SK-N-SH (cell line): ENCODE data around the gene IL16. TPM values are rescaled to one million over a fixed set of nuclear protein-coding genes. Genes with fewer than 3 reads are reported as not detected.

Experiments used
- CTCF ChIA-PET: fragments of 300-600, 350-600 bp; formaldehyde crosslinking; extraction: SDS; loops from one replicate; lab custom pipeline; 2021; lab: Yijun Ruan, JAX
- POLR2A ChIA-PET: fragments of 350-600 bp; sonication (Branson Sonifier 250); formaldehyde crosslinking; extraction: SDS; loops from one replicate; lab custom pipeline; 2020; ENCODE audit warnings: antibody characterized with exemption, inconsistent platforms; lab: Yijun Ruan, JAX
- DNase-seq: peaks from one replicate; pipeline ENCODE4 v3.0.0; 2012
- H2AFZ ChIP-seq: fragments of 200-600 bp; sonication (generic); 2 replicates; pipeline ENCODE4 v1.8.1; 2016; ENCODE audit warnings: antibody characterized with exemption, mild to moderate bottlenecking, low read depth
- H3F3A ChIP-seq: fragments of 200-600 bp; sonication (generic); replicated peaks from 2 replicates; pipeline ENCODE3; 2016; ENCODE audit warnings: antibody characterized with exemption, mild to moderate bottlenecking; ENCODE audit not compliant: insufficient read depth
- H3K27ac ChIP-seq, 2 experiments: fragments of 200-500 bp in 1 of 2; fragments of 200-600 bp in 1 of 2; sonication (Bioruptor generic) in 1 of 2; sonication (generic), shearing (Covaris generic) in 1 of 2; 2 replicates each; pipeline versions ENCODE4 v1.5.1 to v1.6.1; 2014 to 2016; ENCODE audit warnings: low read depth in 2 of 2, inconsistent platforms in 1 of 2, low read length in 1 of 2, mild to moderate bottlenecking in 1 of 2, mixed read lengths in 1 of 2
- H3K27me3 ChIP-seq: fragments of 200-600 bp; sonication (generic), shearing (Covaris generic); 2 replicates; pipeline ENCODE4 v1.6.1; 2016; ENCODE audit warnings: mixed run types; ENCODE audit not compliant: insufficient read depth
- H3K36me3 ChIP-seq, 2 experiments: fragments of 200-500 bp in 1 of 2; fragments of 200-600 bp in 1 of 2; sonication (Bioruptor generic) in 1 of 2; sonication (generic) in 1 of 2; replicated peaks in 1 of 2; 2 replicates each; pipeline versions ENCODE3 to v1.5.1; 2014 to 2016; ENCODE audit warnings: low read length in 1 of 2, mild to moderate bottlenecking in 1 of 2; ENCODE audit not compliant: insufficient read depth in 2 of 2, control insufficient read depth in 1 of 2
- H3K4me1 ChIP-seq, 2 experiments: fragments of 200-500 bp in 1 of 2; fragments of 200-600 bp in 1 of 2; sonication (Bioruptor generic) in 1 of 2; sonication (generic), shearing (Covaris generic) in 1 of 2; 2 replicates each; pipeline versions ENCODE4 v1.5.1 to v1.6.1; 2014 to 2016; ENCODE audit warnings: low read depth in 1 of 2, low read length in 1 of 2, mixed run types in 1 of 2; ENCODE audit not compliant: insufficient read depth in 2 of 2, control insufficient read depth in 1 of 2
- H3K4me2 ChIP-seq: fragments of 200-600 bp; sonication (generic), shearing (Covaris generic); 2 replicates; pipeline ENCODE4 v1.6.1; 2017; ENCODE audit warnings: mixed run types
- H3K4me3 ChIP-seq, 2 experiments: fragments of 200-500 bp in 1 of 2; fragments of 200-600 bp in 1 of 2; sonication (Bioruptor generic) in 1 of 2; sonication (generic), shearing (Covaris generic) in 1 of 2; 2 replicates each; pipeline versions ENCODE4 v1.5.1 to v1.8.1; 2014 to 2016; ENCODE audit warnings: low read depth in 2 of 2, inconsistent platforms in 1 of 2, low read length in 1 of 2, mild to moderate bottlenecking in 1 of 2, mixed read lengths in 1 of 2, moderate library complexity in 1 of 2
- H3K79me2 ChIP-seq: fragments of 200-600 bp; sonication (generic); 2 replicates; pipeline ENCODE4 v1.8.1; 2017; ENCODE audit warnings: mild to moderate bottlenecking; ENCODE audit not compliant: insufficient read depth
- H3K9ac ChIP-seq: fragments of 200-600 bp; sonication (generic); 2 replicates; pipeline ENCODE4 v1.6.1; 2017; ENCODE audit warnings: mixed run types
- H3K9me2 ChIP-seq: fragments of 200-600 bp; sonication (generic); 2 replicates; pipeline ENCODE4 v1.6.1; 2017; ENCODE audit warnings: mixed run types
- H3K9me3 ChIP-seq: fragments of 200-600 bp; sonication (generic); 2 replicates; pipeline ENCODE4 v1.6.1; 2017; ENCODE audit warnings: mixed run types, mild to moderate bottlenecking, moderate library complexity
- H4K20me1 ChIP-seq: fragments of 200-600 bp; sonication (generic); 2 replicates; pipeline ENCODE4 v1.6.1; 2017; ENCODE audit warnings: mild to moderate bottlenecking, mixed run types; ENCODE audit not compliant: insufficient read depth
- CHD2 ChIP-seq: fragments of 150-350 bp; IDR thresholded peaks from 2 replicates; pipeline ENCODE4 v1.6.1; 2018; ENCODE audit warnings: low read length; ENCODE audit not compliant: partially characterized antibody
- EP300 ChIP-seq, 2 experiments: IDR thresholded peaks; 2 replicates each; pipeline versions ENCODE4 v1.4.0 to v1.6.1; 2012; ENCODE audit warnings: borderline replicate concordance in 1 of 2, low read depth in 1 of 2, low read length in 1 of 2
- EZH2phosphoT487 ChIP-seq: fragments of 200-600 bp; sonication (generic); IDR thresholded peaks from 2 replicates; pipeline ENCODE4 v1.6.1; 2017; ENCODE audit warnings: low read depth, mixed run types, mild to moderate bottlenecking, antibody characterized with exemption, moderate library complexity, borderline replicate concordance
- FOSL2 ChIP-seq: IDR thresholded peaks from 2 replicates; pipeline ENCODE4 v1.4.0; 2012; ENCODE audit warnings: low read depth, mild to moderate bottlenecking, moderate library complexity, borderline replicate concordance
- FOXJ3 ChIP-seq: sonication (generic); formaldehyde crosslinking; IDR thresholded peaks from 2 replicates; pipeline ENCODE4 v1.5.1; 2020; ENCODE audit warnings: mild to moderate bottlenecking, missing genetic modification reagents
- FOXM1 ChIP-seq: IDR thresholded peaks from 2 replicates; pipeline ENCODE4 v1.4.0; 2012; ENCODE audit warnings: low read depth, mild to moderate bottlenecking
- GATA2 ChIP-seq: sonication (generic); formaldehyde crosslinking; IDR thresholded peaks from 2 replicates; pipeline ENCODE4 v1.5.0; 2020; ENCODE audit warnings: mild to moderate bottlenecking, missing genetic modification reagents
- JUND ChIP-seq: IDR thresholded peaks from 2 replicates; pipeline ENCODE4 v1.4.0; 2012
- MEF2A ChIP-seq: IDR thresholded peaks from 2 replicates; pipeline ENCODE4 v1.4.0; 2012; ENCODE audit warnings: low read depth, borderline replicate concordance
- NFIC ChIP-seq: IDR thresholded peaks from 2 replicates; pipeline ENCODE4 v1.4.0; 2012; ENCODE audit warnings: borderline replicate concordance
- NRF1 ChIP-seq: IDR thresholded peaks from 2 replicates; pipeline ENCODE4 v1.6.1; 2012; ENCODE audit warnings: low read depth, mild to moderate bottlenecking, low read length
- POLR2AphosphoS5 ChIP-seq: IDR thresholded peaks from 2 replicates; pipeline ENCODE4 v1.6.1; 2012; ENCODE audit warnings: low read depth, low read length
- RAD21 ChIP-seq: IDR thresholded peaks from 2 replicates; pipeline ENCODE4 v1.6.1; 2012; ENCODE audit warnings: mild to moderate bottlenecking, low read length
- RCOR1 ChIP-seq: fragments of 150-350 bp; IDR thresholded peaks from 2 replicates; pipeline ENCODE4 v1.6.1; 2017; ENCODE audit warnings: antibody characterized with exemption, low read length
- RXRA ChIP-seq: IDR thresholded peaks from 2 replicates; pipeline ENCODE4 v1.4.0; 2012; ENCODE audit warnings: low read depth, mild to moderate bottlenecking, borderline replicate concordance
- SIN3A ChIP-seq: IDR thresholded peaks from 2 replicates; pipeline ENCODE4 v1.6.1; 2012; ENCODE audit warnings: low read depth, mild to moderate bottlenecking, low read length, moderate library complexity, borderline replicate concordance
- SMC3 ChIP-seq: IDR thresholded peaks from 2 replicates; pipeline ENCODE4 v1.6.1; 2012; ENCODE audit warnings: low read depth, low read length, improper control_type of control experiment
- TAF1 ChIP-seq: IDR thresholded peaks from 2 replicates; pipeline ENCODE4 v1.6.1; 2012; ENCODE audit warnings: low read depth, mild to moderate bottlenecking, low read length, moderate library complexity, borderline replicate concordance
- TCF12 ChIP-seq: IDR thresholded peaks from 2 replicates; pipeline ENCODE4 v1.4.0; 2012
- TEAD4 ChIP-seq: IDR thresholded peaks from 2 replicates; pipeline ENCODE4 v1.4.0; 2012; ENCODE audit warnings: mild to moderate bottlenecking, borderline replicate concordance; ENCODE audit not compliant: insufficient read depth
- YY1 ChIP-seq: IDR thresholded peaks from 2 replicates; pipeline ENCODE4 v1.4.0; 2012; ENCODE audit warnings: low read depth, mild to moderate bottlenecking
- WGBS: methylation state at CpG from one replicate; pipeline ENCODE4 v1.1.6; 2017; ENCODE audit warnings: low lambda C conversion rate; 5-methylcytosine and 5-hydroxymethylcytosine counted together
- polyA plus RNA-seq, 3 experiments: library from polyadenylated mRNA; depleted of rRNA; stranded (reverse); fragments of >200 nt; gene quantifications; 2 replicates each; pipeline ENCODE4 v1.2.3, GENCODE V29; 2012
- TF ChIP-seq, protein P1 (sequence below): IDR thresholded peaks from 2 replicates; pipeline ENCODE4 v1.4.0; 2012; ENCODE audit warnings: low read depth, borderline replicate concordance
- TF ChIP-seq, protein P2 (sequence below): IDR thresholded peaks from 2 replicates; pipeline ENCODE4 v1.4.0; 2012; ENCODE audit warnings: low read depth, borderline replicate concordance
- TF ChIP-seq, protein P3 (sequence below): IDR thresholded peaks from 2 replicates; pipeline ENCODE4 v1.6.1; 2012; ENCODE audit warnings: mild to moderate bottlenecking, low read depth, low read length, moderate library complexity
- TF ChIP-seq, protein P4 (sequence below): IDR thresholded peaks from 2 replicates; pipeline ENCODE4 v1.4.0; 2012; ENCODE audit warnings: low read depth
- TF ChIP-seq, protein P5 (sequence below): IDR thresholded peaks from 2 replicates; pipeline ENCODE4; 2012

IL16 gene
- polyA plus RNA-seq, 1 of the 3 experiments (the other 2 are of a cell fraction): not detected

DNA sequence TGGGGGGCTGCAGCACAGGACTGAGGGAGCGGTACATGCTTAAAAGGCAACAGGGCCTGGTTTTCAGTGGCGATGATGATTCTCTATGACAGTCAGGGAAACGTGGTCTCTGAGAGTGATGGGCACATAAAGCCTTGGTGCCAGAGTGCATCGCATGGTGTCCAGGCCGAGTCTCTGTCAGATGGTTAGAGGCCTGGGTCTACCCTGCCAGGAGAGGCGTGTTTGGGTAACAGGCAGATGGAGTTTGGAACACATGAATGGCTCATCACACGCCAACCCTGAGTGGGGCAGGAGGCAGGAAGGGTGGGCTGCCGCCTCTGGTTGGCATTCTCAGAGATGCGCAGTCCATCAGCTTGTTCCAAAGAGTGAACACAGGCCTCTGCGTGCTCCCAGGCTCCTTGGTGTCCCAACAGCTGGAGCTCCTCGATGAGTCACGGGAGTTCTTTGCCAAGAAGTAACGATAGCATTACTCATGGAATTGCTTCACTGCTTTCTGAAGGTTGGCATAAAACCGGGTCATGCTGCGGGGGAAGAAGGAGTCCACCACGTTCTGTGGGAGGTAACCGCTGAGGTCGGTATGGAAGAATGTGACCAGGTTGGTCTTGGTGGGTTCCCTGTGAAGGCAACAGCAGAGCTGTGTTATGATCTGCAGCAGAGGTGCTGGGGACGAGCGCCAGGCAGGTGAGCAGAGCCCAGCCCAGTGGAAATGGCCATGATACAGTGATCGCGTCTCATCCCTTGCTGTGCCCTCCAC lies 116.3 kb downstream of the IL16 start:
- CTCF ChIA-PET: no interaction called here
- H3K79me2 ChIP-seq: no peaks in the 10 kb centered on the region
- no peak overlapping the region; the same call in 1 of the 2 replicates for H2AFZ ChIP-seq
- H3F3A ChIP-seq: peaks cover 9% of the 10 kb centered on the region
- H3K4me2 ChIP-seq: peak overlapping the region; percentile 44; the same call in 1 of the 2 replicates
- no peak for TF ChIP-seq RCOR1
- TF ChIP-seq SIN3A: peak; percentile 59; the same call in 1 of the 2 replicates
- peak; percentile 68; the same call in 1 of the 2 replicates for TF ChIP-seq RXRA
- TF ChIP-seq JUND: peak; percentile 98
- TF ChIP-seq, protein P1, sequence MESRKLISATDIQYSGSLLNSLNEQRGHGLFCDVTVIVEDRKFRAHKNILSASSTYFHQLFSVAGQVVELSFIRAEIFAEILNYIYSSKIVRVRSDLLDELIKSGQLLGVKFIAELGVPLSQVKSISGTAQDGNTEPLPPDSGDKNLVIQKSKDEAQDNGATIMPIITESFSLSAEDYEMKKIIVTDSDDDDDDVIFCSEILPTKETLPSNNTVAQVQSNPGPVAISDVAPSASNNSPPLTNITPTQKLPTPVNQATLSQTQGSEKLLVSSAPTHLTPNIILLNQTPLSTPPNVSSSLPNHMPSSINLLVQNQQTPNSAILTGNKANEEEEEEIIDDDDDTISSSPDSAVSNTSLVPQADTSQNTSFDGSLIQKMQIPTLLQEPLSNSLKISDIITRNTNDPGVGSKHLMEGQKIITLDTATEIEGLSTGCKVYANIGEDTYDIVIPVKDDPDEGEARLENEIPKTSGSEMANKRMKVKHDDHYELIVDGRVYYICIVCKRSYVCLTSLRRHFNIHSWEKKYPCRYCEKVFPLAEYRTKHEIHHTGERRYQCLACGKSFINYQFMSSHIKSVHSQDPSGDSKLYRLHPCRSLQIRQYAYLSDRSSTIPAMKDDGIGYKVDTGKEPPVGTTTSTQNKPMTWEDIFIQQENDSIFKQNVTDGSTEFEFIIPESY: no peak
- peak; percentile 95 for TF ChIP-seq TCF12
- TF ChIP-seq NFIC: peak; percentile 99
- TF ChIP-seq, protein P2, sequence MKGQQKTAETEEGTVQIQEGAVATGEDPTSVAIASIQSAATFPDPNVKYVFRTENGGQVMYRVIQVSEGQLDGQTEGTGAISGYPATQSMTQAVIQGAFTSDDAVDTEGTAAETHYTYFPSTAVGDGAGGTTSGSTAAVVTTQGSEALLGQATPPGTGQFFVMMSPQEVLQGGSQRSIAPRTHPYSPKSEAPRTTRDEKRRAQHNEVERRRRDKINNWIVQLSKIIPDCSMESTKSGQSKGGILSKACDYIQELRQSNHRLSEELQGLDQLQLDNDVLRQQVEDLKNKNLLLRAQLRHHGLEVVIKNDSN: no peak
- no peak for TF ChIP-seq EZH2phosphoT487
- peak; percentile 58; the same call in 1 of the 2 replicates for TF ChIP-seq POLR2AphosphoS5
- no peak for TF ChIP-seq FOXM1
- no peak for TF ChIP-seq GATA2 (CRISPR knock-in tag)
- no peak for TF ChIP-seq YY1
- no peak for TF ChIP-seq CHD2
- TF ChIP-seq SMC3: no peak
- no peak for TF ChIP-seq TAF1
- peak; percentile 73; the same call in 1 of the 2 replicates for TF ChIP-seq TEAD4
- TF ChIP-seq NRF1: no peak
- TF ChIP-seq FOXJ3 (CRISPR knock-in tag): no peak
- TF ChIP-seq, protein P3, sequence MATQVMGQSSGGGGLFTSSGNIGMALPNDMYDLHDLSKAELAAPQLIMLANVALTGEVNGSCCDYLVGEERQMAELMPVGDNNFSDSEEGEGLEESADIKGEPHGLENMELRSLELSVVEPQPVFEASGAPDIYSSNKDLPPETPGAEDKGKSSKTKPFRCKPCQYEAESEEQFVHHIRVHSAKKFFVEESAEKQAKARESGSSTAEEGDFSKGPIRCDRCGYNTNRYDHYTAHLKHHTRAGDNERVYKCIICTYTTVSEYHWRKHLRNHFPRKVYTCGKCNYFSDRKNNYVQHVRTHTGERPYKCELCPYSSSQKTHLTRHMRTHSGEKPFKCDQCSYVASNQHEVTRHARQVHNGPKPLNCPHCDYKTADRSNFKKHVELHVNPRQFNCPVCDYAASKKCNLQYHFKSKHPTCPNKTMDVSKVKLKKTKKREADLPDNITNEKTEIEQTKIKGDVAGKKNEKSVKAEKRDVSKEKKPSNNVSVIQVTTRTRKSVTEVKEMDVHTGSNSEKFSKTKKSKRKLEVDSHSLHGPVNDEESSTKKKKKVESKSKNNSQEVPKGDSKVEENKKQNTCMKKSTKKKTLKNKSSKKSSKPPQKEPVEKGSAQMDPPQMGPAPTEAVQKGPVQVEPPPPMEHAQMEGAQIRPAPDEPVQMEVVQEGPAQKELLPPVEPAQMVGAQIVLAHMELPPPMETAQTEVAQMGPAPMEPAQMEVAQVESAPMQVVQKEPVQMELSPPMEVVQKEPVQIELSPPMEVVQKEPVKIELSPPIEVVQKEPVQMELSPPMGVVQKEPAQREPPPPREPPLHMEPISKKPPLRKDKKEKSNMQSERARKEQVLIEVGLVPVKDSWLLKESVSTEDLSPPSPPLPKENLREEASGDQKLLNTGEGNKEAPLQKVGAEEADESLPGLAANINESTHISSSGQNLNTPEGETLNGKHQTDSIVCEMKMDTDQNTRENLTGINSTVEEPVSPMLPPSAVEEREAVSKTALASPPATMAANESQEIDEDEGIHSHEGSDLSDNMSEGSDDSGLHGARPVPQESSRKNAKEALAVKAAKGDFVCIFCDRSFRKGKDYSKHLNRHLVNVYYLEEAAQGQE: peak; percentile 15; the same call in 1 of the 2 replicates
- TF ChIP-seq MEF2A: peak; percentile 9; the same call in 1 of the 2 replicates
- peak in 1 of 2 experiments; percentile 78; a peak in 1 of 4 replicates for TF ChIP-seq EP300 (IDR thresholded peaks at IDR 0.05; ENCODE audit: borderline replicate concordance in 1 of 2, low read depth in 1 of 2, low read length in 1 of 2)
- TF ChIP-seq RAD21: no peak
- TF ChIP-seq, protein P4, sequence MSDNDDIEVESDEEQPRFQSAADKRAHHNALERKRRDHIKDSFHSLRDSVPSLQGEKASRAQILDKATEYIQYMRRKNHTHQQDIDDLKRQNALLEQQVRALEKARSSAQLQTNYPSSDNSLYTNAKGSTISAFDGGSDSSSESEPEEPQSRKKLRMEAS: peak; percentile 90
- TF ChIP-seq, protein P5, sequence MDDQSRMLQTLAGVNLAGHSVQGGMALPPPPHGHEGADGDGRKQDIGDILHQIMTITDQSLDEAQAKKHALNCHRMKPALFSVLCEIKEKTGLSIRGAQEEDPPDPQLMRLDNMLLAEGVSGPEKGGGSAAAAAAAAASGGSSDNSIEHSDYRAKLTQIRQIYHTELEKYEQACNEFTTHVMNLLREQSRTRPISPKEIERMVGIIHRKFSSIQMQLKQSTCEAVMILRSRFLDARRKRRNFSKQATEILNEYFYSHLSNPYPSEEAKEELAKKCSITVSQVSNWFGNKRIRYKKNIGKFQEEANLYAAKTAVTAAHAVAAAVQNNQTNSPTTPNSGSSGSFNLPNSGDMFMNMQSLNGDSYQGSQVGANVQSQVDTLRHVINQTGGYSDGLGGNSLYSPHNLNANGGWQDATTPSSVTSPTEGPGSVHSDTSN: peak; percentile 86
- peak; percentile 99 for TF ChIP-seq FOSL2
- no peaks in the 10 kb centered on the region for H3K27me3 ChIP-seq
- DNase-seq: no peak
- 63% methylated on average over 15 of the region's 22 CpGs for WGBS
- H3K9me3 ChIP-seq: no peaks in the 10 kb centered on the region
- POLR2A ChIA-PET: no interaction called here
- H3K4me1 ChIP-seq: peaks cover 0 to 14% of the 10 kb centered on the region in 2 experiments; a peak in 1 of 4 replicates
- no peak overlapping the region for H3K9ac ChIP-seq
- no peak overlapping the region for H3K4me3 ChIP-seq
- peak overlapping the region in 1 of 2 experiments; percentile 80; a peak in 2 of 4 replicates for H3K27ac ChIP-seq
- no peaks in the 10 kb centered on the region for H3K36me3 ChIP-seq
- H3K9me2 ChIP-seq: no peaks in the 10 kb centered on the region
- no peaks in the 10 kb centered on the region for H4K20me1 ChIP-seq
